G401.6 (cell line): ENCODE results near the gene ZSCAN9.

Experiments
- FAIRE-seq: peaks from 2 replicates; lab custom pipeline; 2012; peaks lifted over from hg19 to GRCh38; lab: Jason Lieb, UNC

The ZSCAN9 gene

GRCh38 chr6:28220257-28221133 lies 4.6 kb upstream of the ZSCAN9 start:
- no peak for FAIRE-seq

- no peak for FAIRE-seq
Observed at GRCh38 chr6:28224131-28225055, 682 bp upstream of the ZSCAN9 start.

GRCh38 chr6:28226460-28226859 lies 1.4 kb downstream of the ZSCAN9 start:
- FAIRE-seq, result no peak

GRCh38 chr6:28232785-28233184 lies 7.7 kb downstream of the ZSCAN9 start:
- no peak for FAIRE-seq

- FAIRE-seq, result no peak
Observed at GRCh38 chr6:28235912-28236452, 10.9 kb downstream of the ZSCAN9 start.

GRCh38 chr6:28239636-28240035 lies 14.6 kb downstream of the ZSCAN9 start:
- no peak for FAIRE-seq

GRCh38 chr6:28240471-28240870 lies 15.4 kb downstream of the ZSCAN9 start:
- FAIRE-seq, result no peak

- FAIRE-seq, result no peak
Observed at GRCh38 chr6:28243946-28244345, 18.9 kb downstream of the ZSCAN9 start.

- no peak for FAIRE-seq
Observed at GRCh38 chr6:28245206-28245941, 20.3 kb downstream of the ZSCAN9 start.

GRCh38 chr6:28248916-28249315 lies 23.8 kb downstream of the ZSCAN9 start:
- no peak for FAIRE-seq

GRCh38 chr6:28250747-28251146 lies 25.7 kb downstream of the ZSCAN9 start:
- FAIRE-seq, result no peak

GRCh38 chr6:28251661-28252008 lies 26.6 kb downstream of the ZSCAN9 start:
- FAIRE-seq, result no peak

- FAIRE-seq, result peak; percentile 85
Observed at GRCh38 chr6:28252009-28252975, 27.2 kb downstream of the ZSCAN9 start, which contains the start of gene ZKSCAN4. ZKSCAN4 (minus strand) TSS chr6:28252269; CDS start chr6:28251980, 289 bp downstream.

GRCh38 chr6:28254121-28254519 lies 29.0 kb downstream of the ZSCAN9 start:
- no peak for FAIRE-seq

- FAIRE-seq, result no peak
Observed at GRCh38 chr6:28257042-28257441, 32.0 kb downstream of the ZSCAN9 start.

- FAIRE-seq, result no peak
Observed at GRCh38 chr6:28258877-28259777, 34.1 kb downstream of the ZSCAN9 start, which contains the start of gene NKAPL. NKAPL (plus strand) TSS chr6:28259297; CDS start chr6:28259372, 75 bp downstream.

GRCh38 chr6:28263922-28264321 lies 38.8 kb downstream of the ZSCAN9 start:
- no peak for FAIRE-seq

- no peak for FAIRE-seq
Observed at GRCh38 chr6:28264834-28265401, 39.8 kb downstream of the ZSCAN9 start.

- no peak for FAIRE-seq
Observed at GRCh38 chr6:28266563-28266961, 41.5 kb downstream of the ZSCAN9 start.
